ENCODE measurements around the gene IFT43. TPM values are rescaled to one million over a fixed set of nuclear protein-coding genes. Genes with fewer than 3 reads are reported as not detected.

Gene IFT43
- polyA plus RNA-seq, 1 experiment, result 58.9 TPM

DNA sequence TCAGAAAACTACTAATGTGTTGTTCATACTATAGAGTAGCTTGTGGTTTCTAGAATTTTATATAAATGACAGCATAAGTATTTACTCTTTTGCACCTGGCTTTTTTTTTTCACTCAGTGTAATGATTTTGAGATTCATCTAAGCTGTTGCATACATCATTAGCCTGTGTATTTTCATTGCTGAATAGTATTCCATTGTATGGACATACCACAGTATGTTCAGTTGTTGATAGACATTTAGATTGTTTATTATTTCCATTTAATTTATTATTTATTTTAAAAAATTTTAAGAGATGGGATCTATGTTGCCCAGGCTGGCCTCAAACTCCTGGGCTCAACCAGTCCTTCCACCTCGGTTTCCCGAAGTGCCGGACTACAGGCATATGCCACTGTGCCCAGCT lies 80.0 kb downstream of the IFT43 start:
- POLR2A ChIA-PET, result no interaction called here
- DNase-seq (ENCODE audit: low read depth), result no peak
- Histone ChIP-seq H3K27me3 (ENCODE audit: control insufficient read depth, insufficient read depth, low read length) (no peaks in the 10 kb centered on the region), H3K36me3 (ENCODE audit: control insufficient read depth, insufficient read depth, low read length) (no peaks in the 10 kb centered on the region), H3K4me3 (ENCODE audit: low read depth, low read length) (no peak overlapping the region)
- CTCF ChIA-PET, result interaction anchor here (0.6 to 1.0 kb wide), 3 partner anchors 10 to 21 kb away, joined by 3 to 4 read pairs (median 4); no protein-coding TSS in a partner anchor
- TF ChIP-seq, protein P1, sequence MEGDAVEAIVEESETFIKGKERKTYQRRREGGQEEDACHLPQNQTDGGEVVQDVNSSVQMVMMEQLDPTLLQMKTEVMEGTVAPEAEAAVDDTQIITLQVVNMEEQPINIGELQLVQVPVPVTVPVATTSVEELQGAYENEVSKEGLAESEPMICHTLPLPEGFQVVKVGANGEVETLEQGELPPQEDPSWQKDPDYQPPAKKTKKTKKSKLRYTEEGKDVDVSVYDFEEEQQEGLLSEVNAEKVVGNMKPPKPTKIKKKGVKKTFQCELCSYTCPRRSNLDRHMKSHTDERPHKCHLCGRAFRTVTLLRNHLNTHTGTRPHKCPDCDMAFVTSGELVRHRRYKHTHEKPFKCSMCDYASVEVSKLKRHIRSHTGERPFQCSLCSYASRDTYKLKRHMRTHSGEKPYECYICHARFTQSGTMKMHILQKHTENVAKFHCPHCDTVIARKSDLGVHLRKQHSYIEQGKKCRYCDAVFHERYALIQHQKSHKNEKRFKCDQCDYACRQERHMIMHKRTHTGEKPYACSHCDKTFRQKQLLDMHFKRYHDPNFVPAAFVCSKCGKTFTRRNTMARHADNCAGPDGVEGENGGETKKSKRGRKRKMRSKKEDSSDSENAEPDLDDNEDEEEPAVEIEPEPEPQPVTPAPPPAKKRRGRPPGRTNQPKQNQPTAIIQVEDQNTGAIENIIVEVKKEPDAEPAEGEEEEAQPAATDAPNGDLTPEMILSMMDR (IDR thresholded peaks at IDR 0.05; ENCODE audit: insufficient read depth, low read depth, low read length), result no peak

DNA sequence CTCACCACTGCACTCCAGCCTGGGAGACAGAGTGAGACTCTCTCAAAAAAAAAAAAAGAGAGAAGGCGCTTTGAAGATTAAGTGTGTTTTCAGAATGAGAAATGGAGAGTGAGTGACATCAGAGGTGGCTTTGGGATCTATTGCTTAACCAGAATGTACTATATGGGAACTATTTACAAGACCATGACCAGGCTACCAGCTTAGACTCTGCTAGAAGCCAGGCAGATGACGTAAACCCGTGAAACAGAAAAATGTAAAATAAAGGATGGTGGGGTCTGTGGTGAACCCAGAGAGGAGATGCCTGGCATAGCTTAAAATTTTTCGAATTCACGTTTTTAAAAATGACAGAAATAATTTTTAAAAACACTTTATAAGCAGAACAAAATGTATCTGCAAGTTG lies 82.0 kb downstream of the IFT43 start:
- CTCF ChIA-PET, result interaction anchor here (0.8 to 1.0 kb wide), 2 partner anchors 23 to 114 kb away, joined by 3 read pairs; no protein-coding TSS in a partner anchor
- POLR2A ChIA-PET, result no interaction called here
- TF ChIP-seq, protein P1 (IDR thresholded peaks at IDR 0.05; ENCODE audit: insufficient read depth, low read depth, low read length), result no peak
- Histone ChIP-seq H3K36me3 (ENCODE audit: control insufficient read depth, insufficient read depth, low read length) (peaks cover 2% of the 10 kb centered on the region), H3K4me3 (ENCODE audit: low read depth, low read length) (no peak overlapping the region), H3K27me3 (ENCODE audit: control insufficient read depth, insufficient read depth, low read length) (no peaks in the 10 kb centered on the region)
- DNase-seq (ENCODE audit: low read depth), result no peak

DNA sequence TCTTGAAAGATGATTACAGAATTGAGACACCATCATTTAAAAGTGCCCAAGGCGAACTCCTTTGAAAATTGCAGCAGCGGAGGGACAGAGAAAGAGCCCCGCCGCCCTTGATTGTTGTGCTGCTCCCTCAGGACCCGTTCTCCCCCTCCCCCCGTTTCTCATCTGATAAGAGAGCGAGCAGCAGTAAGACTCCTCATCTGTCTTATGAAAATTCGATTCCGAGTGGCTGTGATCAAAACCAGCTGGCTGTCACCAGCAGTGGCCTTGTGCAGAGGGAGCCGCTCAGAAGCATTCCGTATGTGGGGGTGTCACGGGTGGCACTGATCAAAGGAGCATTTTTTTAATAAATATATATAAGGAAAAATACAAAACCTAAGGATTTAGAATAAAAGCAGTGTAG lies 88.2 kb downstream of the IFT43 start:
- Histone ChIP-seq H3K4me3 (ENCODE audit: low read depth, low read length) (no peak overlapping the region), H3K36me3 (ENCODE audit: control insufficient read depth, insufficient read depth, low read length) (peaks cover 2% of the 10 kb centered on the region), H3K27me3 (ENCODE audit: control insufficient read depth, insufficient read depth, low read length) (no peaks in the 10 kb centered on the region)
- ChIA-PET POLR2A (no interaction called here), CTCF (interaction anchor here (1.6 kb wide), 1 partner anchor 313 kb away, joined by 4 read pairs; no protein-coding TSS in a partner anchor)
- TF ChIP-seq, protein P1 (IDR thresholded peaks at IDR 0.05; ENCODE audit: insufficient read depth, low read depth, low read length), result no peak
- DNase-seq (ENCODE audit: low read depth), result no peak

DNA sequence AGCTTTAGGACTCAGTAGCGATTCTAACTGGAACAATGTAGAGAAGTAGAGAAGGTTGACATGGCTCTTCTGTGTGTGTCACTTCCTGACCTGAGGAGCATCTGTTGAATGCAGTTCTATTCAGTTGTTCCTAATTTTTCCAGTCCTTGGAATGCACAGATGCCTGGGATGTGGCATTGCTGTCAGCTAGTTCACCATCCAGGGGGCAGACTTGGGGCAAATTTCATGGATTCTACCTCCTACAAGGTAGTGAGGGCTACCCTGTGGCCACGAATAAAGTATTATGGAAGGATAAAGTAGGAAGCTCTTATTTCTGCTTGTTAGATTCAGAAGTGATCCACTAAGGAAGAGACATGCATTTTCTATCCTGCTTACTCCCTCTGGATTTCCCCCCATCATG lies 91.8 kb downstream of the IFT43 start:
- CTCF ChIA-PET, result no interaction called here
- Histone ChIP-seq H3K27me3 (ENCODE audit: control insufficient read depth, insufficient read depth, low read length) (no peaks in the 10 kb centered on the region), H3K36me3 (ENCODE audit: control insufficient read depth, insufficient read depth, low read length) (peaks cover 3% of the 10 kb centered on the region), H3K4me3 (ENCODE audit: low read depth, low read length) (no peak overlapping the region)
- DNase-seq (ENCODE audit: low read depth), result no peak
- TF ChIP-seq, protein P1 (IDR thresholded peaks at IDR 0.05; ENCODE audit: insufficient read depth, low read depth, low read length), result no peak
- POLR2A ChIA-PET, result no interaction called here

DNA sequence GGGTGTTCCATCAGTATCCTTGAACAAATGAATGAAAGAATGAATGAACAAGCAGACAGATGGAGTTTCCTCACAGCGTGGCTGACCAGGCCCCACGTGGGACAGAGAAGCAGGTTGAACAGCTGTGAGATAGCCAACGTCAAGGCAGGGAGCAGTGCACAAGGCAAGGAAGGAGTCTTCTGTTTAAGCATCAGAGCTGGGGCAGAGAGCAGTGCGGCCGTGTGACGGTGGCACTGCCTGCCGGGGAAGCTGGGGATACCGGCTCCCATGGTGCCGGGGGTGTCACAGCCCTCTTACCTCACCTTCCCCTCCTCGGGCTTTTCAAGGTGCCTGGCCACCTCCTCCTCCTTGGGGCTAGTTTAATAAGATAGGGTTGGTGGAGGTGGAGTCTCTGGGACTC lies 92.9 kb downstream of the IFT43 start:
- TF ChIP-seq, protein P1 (IDR thresholded peaks at IDR 0.05; ENCODE audit: insufficient read depth, low read depth, low read length), result no peak
- DNase-seq (ENCODE audit: low read depth), result no peak
- H3K4me3 ChIP-seq (ENCODE audit: low read depth, low read length), result no peak overlapping the region
- POLR2A ChIA-PET, result no interaction called here
- H3K36me3 ChIP-seq (ENCODE audit: control insufficient read depth, insufficient read depth, low read length), result peaks cover 3% of the 10 kb centered on the region
- CTCF ChIA-PET, result no interaction called here
- H3K27me3 ChIP-seq (ENCODE audit: control insufficient read depth, insufficient read depth, low read length), result no peaks in the 10 kb centered on the region
